Progenitor cell of endocrine pancreas (in vitro differentiated cells): ENCODE measurements around the gene DNAAF1. TPM values are rescaled to one million over a fixed set of nuclear protein-coding genes. Genes with fewer than 3 reads are reported as not detected.
"Not testable (repeated sequence)": the region's sequence is repeated elsewhere in the genome, so short reads cannot be mapped to it uniquely, and the experiment has no call there.

Experiments used
- DNase-seq: peaks from one replicate; pipeline ENCODE4 v3.0.0; 2021; ENCODE audit warnings: low spot score; ENCODE audit not compliant: unreplicated experiment
- H3K27ac Mint-ChIP-seq: 2 replicates; pipeline ENCODE4 v1.8.0; 2021; ENCODE audit warnings: mild to moderate bottlenecking, moderate library complexity, mixed read lengths
- H3K27me3 Mint-ChIP-seq: 2 replicates; pipeline ENCODE4 v1.8.0; 2021; ENCODE audit warnings: mixed read lengths
- H3K36me3 Mint-ChIP-seq: 2 replicates; pipeline ENCODE4 v1.8.0; 2022; ENCODE audit warnings: mixed read lengths; ENCODE audit not compliant: insufficient read depth
- H3K4me1 Mint-ChIP-seq: 2 replicates; pipeline ENCODE4 v1.8.0; 2021; ENCODE audit warnings: low read depth, mixed read lengths
- H3K4me3 Mint-ChIP-seq: 2 replicates; pipeline ENCODE4 v1.8.0; 2021; ENCODE audit warnings: low read depth, mild to moderate bottlenecking, moderate library complexity, mixed read lengths
- H3K9me3 Mint-ChIP-seq: 2 replicates; pipeline ENCODE4 v1.8.0; 2021; ENCODE audit warnings: low read depth, mixed read lengths
- CTCF ChIP-seq: fragments of 200-600 bp; sonication (generic); IDR thresholded peaks from one replicate; pipeline ENCODE4 v1.5.0; 2021; ENCODE audit warnings: antibody characterized with exemption, mild to moderate bottlenecking; ENCODE audit not compliant: unreplicated experiment
- total RNA-seq: library from RNA; stranded (reverse); gene quantifications from 2 replicates; pipeline ENCODE4 v1.2.1, GENCODE V29; 2021

DNAAF1 gene
- total RNA-seq, 1 donor from 2014 or later, result 1.8 TPM

- no peak for DNase-seq
- Mint-ChIP-seq H3K27ac (no peak overlapping the region), H3K4me3 (no peak overlapping the region), H3K4me1 (peaks cover 3% of the 10 kb centered on the region), H3K36me3 (no peaks in the 10 kb centered on the region), H3K9me3 (peaks cover 3% of the 10 kb centered on the region), H3K27me3 (peaks cover 21% of the 10 kb centered on the region)
- no peak for TF ChIP-seq CTCF
These were observed 54.0 kb downstream of the DNAAF1 start for GRCh38 chr16:84199097-84199496.

GRCh38 chr16:84199861-84200260 is 54.8 kb downstream of the DNAAF1 start:
- no peaks in the 10 kb centered on the region for H3K36me3 Mint-ChIP-seq
- peaks cover 3% of the 10 kb centered on the region for H3K4me1 Mint-ChIP-seq
- no peak overlapping the region for H3K27ac Mint-ChIP-seq
- no peak for TF ChIP-seq CTCF
- H3K4me3 Mint-ChIP-seq, result no peak overlapping the region
- DNase-seq, result no peak
- peaks cover 3% of the 10 kb centered on the region for H3K9me3 Mint-ChIP-seq
- peaks cover 20% of the 10 kb centered on the region for H3K27me3 Mint-ChIP-seq

- H3K9me3 Mint-ChIP-seq, H3K4me1 Mint-ChIP-seq, H3K36me3 Mint-ChIP-seq, H3K27me3 Mint-ChIP-seq, H3K27ac Mint-ChIP-seq, DNase-seq, H3K4me3 Mint-ChIP-seq: not testable (repeated sequence)
These were observed 59.4 kb downstream of the DNAAF1 start for GRCh38 chr16:84204551-84204950.

GRCh38 chr16:84205123-84205522 is 60.0 kb downstream of the DNAAF1 start:
- not testable (repeated sequence) for H3K27ac Mint-ChIP-seq, H3K4me3 Mint-ChIP-seq, H3K4me1 Mint-ChIP-seq, H3K27me3 Mint-ChIP-seq, H3K9me3 Mint-ChIP-seq, DNase-seq, H3K36me3 Mint-ChIP-seq

- H3K27me3 Mint-ChIP-seq, result peaks cover 4% of the 10 kb centered on the region
- H3K36me3 Mint-ChIP-seq, result no peaks in the 10 kb centered on the region
- DNase-seq, result no peak
- H3K27ac Mint-ChIP-seq, result peak overlapping the region; percentile 30
- no peaks in the 10 kb centered on the region for H3K4me1 Mint-ChIP-seq
- no peak overlapping the region for H3K4me3 Mint-ChIP-seq
- H3K9me3 Mint-ChIP-seq, result peaks cover 5% of the 10 kb centered on the region
- no peak for TF ChIP-seq CTCF
These were observed 61.0 kb downstream of the DNAAF1 start for GRCh38 chr16:84205976-84206691.

- Mint-ChIP-seq H3K4me3 (no peak overlapping the region), H3K4me1 (no peaks in the 10 kb centered on the region), H3K27ac (no peak overlapping the region), H3K27me3 (peaks cover 4% of the 10 kb centered on the region), H3K9me3 (peaks cover 5% of the 10 kb centered on the region), H3K36me3 (no peaks in the 10 kb centered on the region)
- DNase-seq, result no peak
- TF ChIP-seq CTCF, result no peak
These were observed 62.1 kb downstream of the DNAAF1 start for GRCh38 chr16:84207251-84207650.
